Measurements from ENCODE around the gene ATP13A3.

ATP13A3 gene

DNA sequence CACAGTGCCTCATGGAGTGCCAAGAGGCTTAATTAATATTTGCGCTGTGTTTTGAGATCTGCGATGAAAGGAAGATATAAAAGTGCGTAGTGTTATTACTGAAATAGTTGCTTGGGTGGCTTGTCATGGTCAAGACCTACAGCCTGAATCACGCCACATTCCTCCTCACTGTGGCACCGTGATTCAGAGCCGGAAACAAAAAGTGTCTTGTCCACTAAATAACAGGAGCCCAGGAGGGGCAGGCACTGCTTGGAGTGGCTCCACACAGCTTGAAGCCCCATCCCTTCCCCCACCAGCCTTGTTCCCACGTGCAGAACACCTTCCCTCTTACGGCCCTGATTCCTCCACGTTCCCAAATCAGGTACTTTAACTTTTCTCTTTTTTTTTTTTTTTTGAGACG, 116.0 kb downstream of the ATP13A3 start:
- POLR2A ChIA-PET = no interaction called here
- no peaks in the 10 kb centered on the region for H3K4me1 ChIP-seq (ENCODE audit: control extremely low read depth in 1 of 4, control insufficient read depth in 4 of 4, insufficient read depth in 4 of 4, low read length in 3 of 4)
- no peaks in the 10 kb centered on the region for H3K9me3 ChIP-seq (ENCODE audit: control extremely low read depth in 1 of 5, control insufficient read depth in 4 of 5, insufficient read depth in 2 of 5, low read depth in 1 of 5, low read length in 4 of 5)
- H3K27ac ChIP-seq (ENCODE audit: insufficient read depth in 1 of 2, low read depth in 1 of 2, low read length in 2 of 2, poor library complexity in 1 of 2, severe bottlenecking in 2 of 2) = no peak overlapping the region
- H3K27me3 ChIP-seq (replicated peaks in 2 of 5; ENCODE audit: control insufficient read depth in 4 of 5, insufficient read depth in 5 of 5, low read length in 4 of 5) = peaks cover 5 to 38% (median 27%) of the 10 kb centered on the region in 5 experiments
- no peak for DNase-seq
- WGBS (ENCODE audit: insufficient coverage) = 67% methylated on average over 2 of the region's 10 CpGs
- CTCF ChIA-PET = no interaction called here
- H3K4me3 ChIP-seq (ENCODE audit: control insufficient read depth in 1 of 7, extremely low read depth in 1 of 7, insufficient read depth in 4 of 7, low read depth in 2 of 7, low read length in 6 of 7) = no peak overlapping the region
- no peaks in the 10 kb centered on the region for H3K36me3 ChIP-seq (ENCODE audit: control insufficient read depth in 4 of 4, insufficient read depth in 4 of 4, low read length in 3 of 4)

DNA sequence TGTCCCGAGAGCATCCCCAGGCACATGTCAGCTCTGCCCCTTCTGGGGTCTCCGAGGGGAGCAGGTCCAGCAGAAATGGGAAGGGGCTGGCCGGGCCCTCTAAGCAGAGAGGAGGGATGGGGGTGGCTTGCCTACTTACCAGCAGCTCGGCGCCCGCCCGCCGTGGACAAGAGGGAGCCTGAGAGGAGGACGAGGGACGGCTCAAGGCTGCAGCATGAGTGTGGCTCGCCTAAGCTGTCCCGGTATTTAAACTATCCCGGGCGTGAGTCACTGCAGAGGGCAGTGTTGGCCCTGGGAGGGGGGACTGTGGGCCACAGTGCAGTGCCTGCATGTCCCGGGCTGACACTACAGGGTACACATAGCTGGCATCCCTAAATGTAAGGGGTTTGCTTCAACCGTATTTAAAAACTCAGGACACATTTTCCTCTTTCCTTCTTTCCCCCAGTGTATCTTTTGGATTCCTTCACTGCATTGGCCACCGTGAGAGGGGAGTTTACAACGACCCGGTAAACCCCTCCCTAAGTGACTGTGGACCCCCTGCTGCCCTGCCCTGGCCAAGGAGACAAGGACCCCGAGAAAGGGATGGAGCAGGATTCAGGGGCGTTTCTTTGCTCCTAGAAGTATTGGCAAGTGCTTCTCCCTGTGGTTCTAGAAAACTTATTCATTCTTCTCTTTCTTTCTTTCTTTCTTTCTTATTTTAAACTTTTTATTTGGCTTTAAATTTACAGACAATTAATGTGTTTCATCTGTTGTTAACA, 117.1 kb downstream of the ATP13A3 start, which contains the start of gene LRRC15:
Gene LRRC15 (minus strand): TSS at position 222 of the 758 bp plus-strand sequence. CDS start 8,700 bp downstream, outside the sequence.
- CTCF ChIA-PET = interaction anchor here (1.9 kb wide), 1 partner anchor 33 kb away, joined by 5 read pairs; no protein-coding TSS in a partner anchor
- 14% methylated on average over 19 of the region's 21 CpGs for WGBS (ENCODE audit: insufficient coverage)
- H3K4me3 ChIP-seq (ENCODE audit: control insufficient read depth in 1 of 7, extremely low read depth in 1 of 7, insufficient read depth in 4 of 7, low read depth in 2 of 7, low read length in 6 of 7) = no peak within 1 kb of the TSS
- no peaks in the 10 kb centered on the region for H3K36me3 ChIP-seq (ENCODE audit: control insufficient read depth in 4 of 4, insufficient read depth in 4 of 4, low read length in 3 of 4)
- H3K27ac ChIP-seq (ENCODE audit: insufficient read depth in 1 of 2, low read depth in 1 of 2, low read length in 2 of 2, poor library complexity in 1 of 2, severe bottlenecking in 2 of 2) = no peak within 1 kb of the TSS
- DNase-seq = peak in 2 of 3 donors; percentile 28 to 35
- H3K9me3 ChIP-seq (ENCODE audit: control extremely low read depth in 1 of 5, control insufficient read depth in 4 of 5, insufficient read depth in 2 of 5, low read depth in 1 of 5, low read length in 4 of 5) = no peaks in the 10 kb centered on the region
- POLR2A ChIA-PET = no interaction called here
- H3K27me3 ChIP-seq (replicated peaks in 2 of 5; ENCODE audit: control insufficient read depth in 4 of 5, insufficient read depth in 5 of 5, low read length in 4 of 5) = peaks cover 5 to 35% (median 27%) of the 10 kb centered on the region in 5 experiments
- no peaks in the 10 kb centered on the region for H3K4me1 ChIP-seq (ENCODE audit: control extremely low read depth in 1 of 4, control insufficient read depth in 4 of 4, insufficient read depth in 4 of 4, low read length in 3 of 4)

DNA sequence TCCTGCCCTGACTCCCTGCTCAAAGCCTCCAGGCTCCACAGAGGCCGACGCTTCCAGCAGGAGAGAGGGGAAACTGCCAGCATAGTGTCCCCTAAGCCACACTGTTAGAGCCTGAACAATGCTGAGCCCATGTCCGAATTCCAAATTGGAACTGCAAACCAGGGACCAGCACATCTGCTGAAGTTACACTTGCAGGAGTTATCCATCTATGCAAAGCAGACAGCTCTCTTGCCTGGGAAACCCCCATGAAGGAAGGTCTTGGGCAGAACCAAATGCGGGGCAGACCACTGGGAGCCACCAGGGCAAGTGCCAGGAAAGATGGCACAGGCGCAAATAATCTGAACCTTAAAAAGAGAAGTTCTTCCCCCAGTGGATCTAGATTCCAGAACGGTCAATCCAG, 117.9 kb downstream of the ATP13A3 start:
- H3K36me3 ChIP-seq (ENCODE audit: control insufficient read depth in 4 of 4, insufficient read depth in 4 of 4, low read length in 3 of 4) = no peaks in the 10 kb centered on the region
- ChIA-PET POLR2A (no interaction called here), CTCF (interaction anchor here (1.9 kb wide), 1 partner anchor 33 kb away, joined by 5 read pairs; no protein-coding TSS in a partner anchor)
- peaks cover 5 to 35% (median 27%) of the 10 kb centered on the region in 5 experiments for H3K27me3 ChIP-seq (replicated peaks in 2 of 5; ENCODE audit: control insufficient read depth in 4 of 5, insufficient read depth in 5 of 5, low read length in 4 of 5)
- H3K9me3 ChIP-seq (ENCODE audit: control extremely low read depth in 1 of 5, control insufficient read depth in 4 of 5, insufficient read depth in 2 of 5, low read depth in 1 of 5, low read length in 4 of 5) = no peaks in the 10 kb centered on the region
- H3K4me1 ChIP-seq (ENCODE audit: control extremely low read depth in 1 of 4, control insufficient read depth in 4 of 4, insufficient read depth in 4 of 4, low read length in 3 of 4) = no peaks in the 10 kb centered on the region
- H3K27ac ChIP-seq (ENCODE audit: insufficient read depth in 1 of 2, low read depth in 1 of 2, low read length in 2 of 2, poor library complexity in 1 of 2, severe bottlenecking in 2 of 2) = no peak overlapping the region
- WGBS (ENCODE audit: insufficient coverage) = 86% methylated on average over 6 of the region's 6 CpGs
- peak in 2 of 3 donors; percentile 19 to 30 for DNase-seq
- no peak overlapping the region for H3K4me3 ChIP-seq (ENCODE audit: control insufficient read depth in 1 of 7, extremely low read depth in 1 of 7, insufficient read depth in 4 of 7, low read depth in 2 of 7, low read length in 6 of 7)

DNA sequence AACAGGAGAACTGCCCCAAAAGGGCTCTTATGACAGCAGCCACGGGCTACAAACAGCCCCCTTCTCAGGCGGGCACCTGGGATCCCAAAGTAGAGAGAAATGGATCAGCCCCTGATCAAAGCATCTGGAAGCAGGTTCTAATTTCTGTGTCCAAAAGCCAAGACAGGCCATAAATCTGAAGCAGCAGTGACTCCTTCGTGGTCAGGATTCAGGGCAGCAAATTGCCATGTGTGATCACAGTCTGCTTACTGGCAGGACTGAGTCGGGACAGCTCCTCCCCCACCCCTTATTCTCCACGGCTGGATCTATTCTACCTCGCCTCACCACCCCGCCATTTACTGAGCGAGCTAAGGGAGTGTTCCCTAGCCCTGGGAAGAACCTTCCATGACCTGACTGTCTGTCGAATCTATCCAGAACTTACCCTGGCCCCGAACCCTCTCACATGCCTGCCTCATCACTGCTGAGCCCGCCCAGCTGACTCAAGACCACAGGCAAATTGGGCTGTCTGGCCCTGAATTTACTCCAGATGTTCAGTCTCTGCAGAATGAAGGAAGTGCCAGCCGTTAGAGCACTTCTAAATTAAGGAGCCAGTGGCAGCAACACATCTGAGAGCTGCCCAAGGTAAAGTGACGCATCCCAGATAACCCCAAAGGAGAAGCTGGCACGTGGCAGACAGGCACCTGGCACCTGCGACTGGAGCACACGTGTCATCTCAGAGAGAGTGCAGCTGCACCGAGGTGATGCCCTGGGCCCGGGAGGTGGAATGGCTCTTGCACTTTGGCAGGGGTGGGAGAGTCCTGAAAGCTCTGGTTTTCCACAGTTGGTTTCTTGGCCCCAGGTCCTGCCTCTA, 118.6 kb downstream of the ATP13A3 start:
- Histone ChIP-seq H3K27me3 (replicated peaks in 2 of 5; ENCODE audit: control insufficient read depth in 4 of 5, insufficient read depth in 5 of 5, low read length in 4 of 5) (peaks cover 5 to 35% (median 27%) of the 10 kb centered on the region in 5 experiments), H3K4me1 (ENCODE audit: control extremely low read depth in 1 of 4, control insufficient read depth in 4 of 4, insufficient read depth in 4 of 4, low read length in 3 of 4) (no peaks in the 10 kb centered on the region), H3K9me3 (ENCODE audit: control extremely low read depth in 1 of 5, control insufficient read depth in 4 of 5, insufficient read depth in 2 of 5, low read depth in 1 of 5, low read length in 4 of 5) (no peaks in the 10 kb centered on the region), H3K27ac (ENCODE audit: insufficient read depth in 1 of 2, low read depth in 1 of 2, low read length in 2 of 2, poor library complexity in 1 of 2, severe bottlenecking in 2 of 2) (no peak overlapping the region), H3K36me3 (ENCODE audit: control insufficient read depth in 4 of 4, insufficient read depth in 4 of 4, low read length in 3 of 4) (no peaks in the 10 kb centered on the region), H3K4me3 (ENCODE audit: control insufficient read depth in 1 of 7, extremely low read depth in 1 of 7, insufficient read depth in 4 of 7, low read depth in 2 of 7, low read length in 6 of 7) (no peak overlapping the region)
- CTCF ChIA-PET = interaction anchor here (1.9 kb wide), 1 partner anchor 34 kb away, joined by 5 read pairs; no protein-coding TSS in a partner anchor
- POLR2A ChIA-PET = no interaction called here
- DNase-seq = peak in 1 of 3 donors; percentile 41
- 83% methylated on average over 12 of the region's 18 CpGs for WGBS (ENCODE audit: insufficient coverage)

DNA sequence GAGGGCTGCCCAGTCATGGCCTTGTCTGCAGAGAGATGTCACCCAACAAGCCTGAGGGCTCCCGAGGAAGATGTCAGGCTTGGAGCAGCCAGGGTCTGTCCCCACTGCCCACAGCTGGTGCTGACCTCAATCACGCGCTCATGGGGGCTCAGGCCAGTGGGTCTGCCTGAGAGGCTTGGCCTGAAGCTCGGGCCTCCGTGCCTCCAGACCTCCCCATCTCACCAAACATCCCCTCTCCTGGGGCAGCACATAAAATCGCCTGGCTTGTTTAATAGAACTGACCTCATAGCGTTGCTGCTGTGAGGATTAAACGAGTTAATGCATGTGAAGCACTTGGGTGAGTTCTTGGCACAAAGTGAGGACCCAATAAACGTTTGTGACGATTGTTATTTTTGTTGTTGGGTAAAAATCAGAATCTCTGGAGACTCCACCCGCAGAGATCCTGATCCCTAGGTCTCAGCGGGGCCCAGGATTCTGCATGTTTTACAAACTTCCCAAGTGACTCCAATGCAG, 120.8 kb downstream of the ATP13A3 start:
- Histone ChIP-seq H3K4me1 (ENCODE audit: control extremely low read depth in 1 of 4, control insufficient read depth in 4 of 4, insufficient read depth in 4 of 4, low read length in 3 of 4) (no peaks in the 10 kb centered on the region), H3K36me3 (ENCODE audit: control insufficient read depth in 4 of 4, insufficient read depth in 4 of 4, low read length in 3 of 4) (no peaks in the 10 kb centered on the region), H3K27me3 (replicated peaks in 2 of 5; ENCODE audit: control insufficient read depth in 4 of 5, insufficient read depth in 5 of 5, low read length in 4 of 5) (peaks cover 5 to 35% (median 27%) of the 10 kb centered on the region in 5 experiments), H3K4me3 (ENCODE audit: control insufficient read depth in 1 of 7, extremely low read depth in 1 of 7, insufficient read depth in 4 of 7, low read depth in 2 of 7, low read length in 6 of 7) (no peak overlapping the region), H3K9me3 (ENCODE audit: control extremely low read depth in 1 of 5, control insufficient read depth in 4 of 5, insufficient read depth in 2 of 5, low read depth in 1 of 5, low read length in 4 of 5) (no peaks in the 10 kb centered on the region), H3K27ac (ENCODE audit: insufficient read depth in 1 of 2, low read depth in 1 of 2, low read length in 2 of 2, poor library complexity in 1 of 2, severe bottlenecking in 2 of 2) (no peak overlapping the region)
- no peak for DNase-seq
- CTCF ChIA-PET = interaction anchor here (1.0 to 1.1 kb wide), 2 partner anchors 13 to 20 kb away, joined by 3 to 4 read pairs; no protein-coding TSS in a partner anchor
- POLR2A ChIA-PET = no interaction called here
- 90% methylated on average over 11 of the region's 12 CpGs for WGBS (ENCODE audit: insufficient coverage)

DNA sequence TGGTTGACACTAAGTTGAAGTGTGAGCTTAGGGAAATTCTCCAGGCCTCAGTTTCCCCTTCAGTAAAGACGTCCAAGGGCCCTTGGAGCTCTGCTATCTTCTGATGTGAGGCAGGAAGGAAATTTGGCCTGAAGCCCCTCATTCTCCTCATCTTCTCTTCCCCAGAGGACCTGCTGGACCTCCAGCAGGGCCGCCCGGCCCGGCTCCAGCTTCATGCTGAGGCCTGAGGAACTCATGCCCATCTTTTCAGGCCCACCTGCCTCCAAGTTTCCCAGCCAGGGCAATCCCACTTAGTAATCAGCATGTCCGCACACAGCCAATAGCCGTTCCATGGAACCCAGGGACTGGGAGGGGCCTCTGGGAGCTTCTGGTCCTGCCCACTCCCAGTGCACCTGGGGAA, 121.3 kb downstream of the ATP13A3 start:
- CTCF ChIA-PET = interaction anchor here (1.0 to 2.5 kb wide), 3 partner anchors 10 to 19 kb away, joined by 3 to 8 read pairs (median 4); no protein-coding TSS in a partner anchor
- DNase-seq = no peak
- no peaks in the 10 kb centered on the region for H3K9me3 ChIP-seq (ENCODE audit: control extremely low read depth in 1 of 5, control insufficient read depth in 4 of 5, insufficient read depth in 2 of 5, low read depth in 1 of 5, low read length in 4 of 5)
- no peaks in the 10 kb centered on the region for H3K4me1 ChIP-seq (ENCODE audit: control extremely low read depth in 1 of 4, control insufficient read depth in 4 of 4, insufficient read depth in 4 of 4, low read length in 3 of 4)
- no peak overlapping the region for H3K27ac ChIP-seq (ENCODE audit: insufficient read depth in 1 of 2, low read depth in 1 of 2, low read length in 2 of 2, poor library complexity in 1 of 2, severe bottlenecking in 2 of 2)
- H3K36me3 ChIP-seq (ENCODE audit: control insufficient read depth in 4 of 4, insufficient read depth in 4 of 4, low read length in 3 of 4) = no peaks in the 10 kb centered on the region
- peaks cover 4 to 30% (median 24%) of the 10 kb centered on the region in 5 experiments for H3K27me3 ChIP-seq (replicated peaks in 2 of 5; ENCODE audit: control insufficient read depth in 4 of 5, insufficient read depth in 5 of 5, low read length in 4 of 5)
- POLR2A ChIA-PET = no interaction called here
- 97% methylated on average over 6 of the region's 6 CpGs for WGBS (ENCODE audit: insufficient coverage)
- H3K4me3 ChIP-seq (ENCODE audit: control insufficient read depth in 1 of 7, extremely low read depth in 1 of 7, insufficient read depth in 4 of 7, low read depth in 2 of 7, low read length in 6 of 7) = no peak overlapping the region

Measured in common myeloid progenitor, CD34-positive (primary cell).